Hepatic stellate cell (primary cell): ENCODE results near the gene TMEM184B.

Experiments
- DNase-seq: peaks from one replicate; pipeline ENCODE4 v3.0.0; 2011; ENCODE audit warnings: low spot score

Gene TMEM184B

DNA sequence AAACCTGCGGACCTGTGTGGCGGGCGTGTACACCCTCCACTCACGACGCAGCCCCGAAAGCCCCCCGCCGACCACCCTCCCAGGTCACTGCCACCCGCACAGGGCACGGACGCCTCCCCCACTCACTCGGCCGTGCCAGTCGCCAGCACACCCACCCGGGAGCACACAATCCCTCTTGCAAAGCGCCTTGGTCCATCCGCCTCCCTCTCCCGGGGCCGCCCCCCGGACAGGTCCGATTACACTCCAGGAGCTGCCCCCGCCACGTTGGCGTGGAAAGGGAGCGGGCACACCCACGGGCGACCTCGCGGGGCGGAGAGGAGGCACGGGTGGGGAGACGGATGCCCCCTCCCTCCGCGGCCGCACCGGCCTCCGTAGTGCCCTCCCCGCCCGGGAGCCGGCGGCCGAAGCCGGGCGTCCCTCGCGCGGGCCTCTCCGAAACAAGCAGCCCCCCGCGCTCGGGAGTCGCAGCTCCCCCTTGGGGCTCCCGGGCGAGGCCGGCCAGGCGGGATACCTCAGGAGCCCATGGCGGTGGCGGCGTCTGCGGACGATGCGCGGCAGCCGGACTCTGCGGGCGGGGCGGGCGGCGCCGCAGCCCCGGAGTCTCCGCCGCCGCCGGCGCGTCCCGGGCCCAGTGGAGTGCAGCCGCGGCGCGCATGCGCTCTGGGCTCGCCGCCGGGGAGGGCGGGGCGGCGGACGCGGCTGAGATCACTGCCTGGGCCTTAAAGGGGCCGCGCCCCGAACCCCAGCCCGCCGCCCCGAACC lies at the start of gene TMEM184B:
Gene TMEM184B, minus strand, starts transcription at position 638 of the 762 bp plus-strand sequence. CDS start 25,049 bp downstream, outside the sequence.
- DNase-seq: peak; percentile 93

DNA sequence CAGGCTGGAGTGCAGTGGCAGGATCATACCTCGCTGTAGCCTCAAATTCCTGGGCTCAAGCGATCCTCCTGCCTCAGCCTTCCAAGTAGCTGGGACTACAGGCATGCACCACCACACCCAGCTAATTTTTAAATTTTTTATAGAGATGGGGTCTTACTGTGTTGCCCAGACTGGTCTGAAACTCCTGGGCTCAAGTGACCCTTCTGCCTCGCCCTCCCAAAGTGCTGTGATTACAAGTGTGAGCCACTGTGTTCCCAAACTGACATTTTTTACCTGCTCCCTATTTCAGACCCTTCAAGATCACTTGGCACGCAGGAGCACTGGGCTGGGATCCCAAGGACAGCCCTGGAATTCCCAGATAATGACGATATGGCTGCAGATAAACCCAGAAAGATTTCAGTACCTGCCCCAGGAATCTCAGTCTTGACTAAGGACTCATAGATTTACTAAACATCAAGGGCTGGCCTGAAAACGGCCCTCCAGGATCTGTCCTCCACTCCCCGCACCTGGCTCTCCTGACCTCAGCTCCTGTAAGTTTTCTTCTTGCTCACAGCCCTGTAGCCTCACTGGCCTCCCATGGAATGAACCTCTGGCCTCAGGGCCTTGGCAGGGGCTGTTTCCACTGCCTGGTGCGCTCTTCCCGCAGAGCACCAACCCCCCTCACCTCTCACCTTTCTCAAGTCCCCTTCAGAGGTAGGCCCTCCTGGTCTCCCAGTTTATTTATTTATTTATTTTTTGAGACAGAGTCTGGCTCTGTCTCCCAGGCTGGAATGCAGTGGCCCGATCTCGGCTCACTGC lies 48.0 kb upstream of the TMEM184B start:
- DNase-seq: no peak

DNA sequence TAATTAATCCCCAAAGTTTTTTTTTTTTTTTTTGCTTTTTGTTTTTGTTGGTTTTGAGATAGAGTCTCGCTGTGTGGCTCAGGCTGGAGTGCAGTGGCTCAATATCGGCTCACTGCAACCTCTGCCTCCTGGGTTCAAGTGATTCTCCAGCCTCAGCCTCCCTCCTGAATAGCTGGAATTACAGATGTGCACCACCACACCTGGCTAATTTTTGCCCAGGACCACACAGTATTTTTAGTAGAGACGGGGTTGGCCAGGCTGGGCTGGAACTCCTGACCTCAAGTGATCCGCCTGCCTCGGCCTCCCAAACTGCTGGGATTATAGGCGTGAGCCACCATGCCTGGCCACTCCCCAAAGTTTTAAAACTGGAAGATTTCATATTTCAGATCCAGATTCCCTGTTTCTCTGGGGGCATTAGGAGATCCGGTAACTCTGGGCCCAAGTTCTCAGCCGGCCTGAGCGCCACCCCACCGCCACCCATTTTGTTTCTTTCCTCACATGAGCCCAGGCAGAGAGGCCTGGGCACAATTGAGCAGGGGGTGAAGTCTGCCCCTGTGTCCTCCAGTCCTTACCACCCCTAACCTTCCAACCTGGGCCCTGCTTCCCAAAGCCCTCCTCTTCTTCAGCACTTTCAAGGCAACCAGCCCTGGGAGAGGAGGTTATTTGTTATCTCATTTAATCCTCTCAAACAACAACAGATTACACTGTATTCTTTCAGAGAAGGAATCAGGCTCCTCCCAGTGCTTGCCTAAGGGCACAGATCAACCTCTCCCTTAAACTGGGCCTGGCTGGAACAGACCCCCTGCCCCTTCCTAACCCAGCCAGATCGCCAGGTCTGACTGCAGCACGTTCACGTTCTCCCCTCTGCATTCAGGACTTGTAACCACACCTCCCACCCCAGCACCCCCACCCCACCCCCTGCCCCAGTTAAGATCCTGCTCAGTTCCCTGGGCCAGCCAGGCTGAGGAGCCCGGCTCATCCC lies 46.3 kb upstream of the TMEM184B start:
- no peak for DNase-seq

DNA sequence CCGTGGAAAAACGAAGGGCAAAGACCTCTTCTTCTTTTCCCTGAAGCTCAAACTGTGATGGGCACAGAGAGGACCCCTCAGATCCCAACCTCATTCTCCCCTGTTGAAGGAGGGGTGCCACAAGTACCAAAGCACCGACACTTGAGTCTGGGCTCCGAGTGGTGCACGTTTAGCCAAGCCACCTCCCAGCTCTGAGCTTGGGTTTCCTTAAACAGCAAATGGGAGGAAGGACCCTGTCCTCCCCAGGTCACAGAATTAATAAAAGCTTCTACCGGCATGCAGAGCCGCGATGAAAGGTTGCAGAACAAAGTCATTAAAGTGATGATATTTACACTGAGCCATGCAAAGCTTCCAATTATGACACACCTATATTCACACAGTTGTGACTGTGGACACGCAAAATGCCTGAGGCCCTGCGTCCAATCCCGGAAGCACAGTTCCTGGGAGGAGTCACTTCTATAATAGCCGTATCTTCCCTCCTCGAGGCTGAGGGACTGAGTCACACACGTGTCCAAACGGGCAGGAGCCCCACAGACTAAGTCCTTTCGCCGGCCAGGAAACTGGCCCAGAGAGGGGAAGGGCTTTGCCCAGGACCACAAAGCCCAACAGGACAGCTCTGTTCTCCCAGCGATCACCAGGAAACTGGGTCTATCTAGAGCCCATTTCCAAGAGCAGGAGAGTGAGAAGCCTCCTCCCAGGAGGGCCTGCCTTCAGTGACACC lies 45.3 kb upstream of the TMEM184B start:
- peak; percentile 97 for DNase-seq

DNA sequence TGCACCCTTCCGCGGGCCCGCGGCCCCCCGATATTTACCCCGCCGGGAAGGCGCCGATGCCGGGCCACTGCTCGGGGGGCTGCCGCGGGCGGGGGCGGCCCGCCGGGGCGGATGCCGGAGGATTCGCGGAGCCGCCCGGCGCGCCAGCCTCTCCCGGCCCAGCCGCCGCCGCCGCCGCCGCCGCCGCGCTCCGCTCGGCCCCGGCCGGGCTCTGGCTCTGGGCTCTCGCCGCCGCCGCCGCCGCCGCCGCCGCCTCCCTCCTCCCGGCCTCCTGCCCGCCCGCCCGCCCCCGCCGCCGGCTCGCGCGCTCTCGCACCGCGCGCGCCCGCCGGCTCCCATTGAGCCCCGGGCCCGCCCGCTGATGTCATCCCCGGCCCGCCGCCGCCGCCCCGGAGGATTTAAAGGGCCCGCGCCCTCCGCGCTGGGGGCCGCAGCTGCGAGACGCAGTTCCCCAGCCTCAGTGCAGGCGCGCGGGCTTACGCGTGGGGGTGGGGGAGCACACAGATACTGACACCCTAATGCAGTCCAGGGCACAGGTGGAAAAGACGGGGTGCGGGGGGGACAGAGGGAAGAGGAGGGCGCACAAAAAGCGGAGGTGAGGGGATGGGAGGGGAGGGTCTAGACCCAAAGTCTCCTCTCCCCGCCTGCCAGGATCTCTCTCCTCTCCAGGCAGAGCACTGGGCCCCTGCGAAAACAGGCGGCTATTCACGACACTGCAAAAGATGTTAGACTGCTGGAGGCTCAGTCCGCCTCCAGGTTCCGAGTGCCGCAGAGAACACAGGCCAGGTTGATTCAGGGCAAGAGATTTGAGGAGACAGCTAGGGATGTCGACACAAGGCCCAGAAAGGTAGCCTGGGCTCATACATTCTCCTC lies 44.5 kb upstream of the TMEM184B start, which contains the start of gene CSNK1E:
Gene CSNK1E, minus strand, starts transcription at position 312 of the 873 bp plus-strand sequence. CDS start 3,276 bp downstream, outside the sequence.
- DNase-seq: peak; percentile 87

DNA sequence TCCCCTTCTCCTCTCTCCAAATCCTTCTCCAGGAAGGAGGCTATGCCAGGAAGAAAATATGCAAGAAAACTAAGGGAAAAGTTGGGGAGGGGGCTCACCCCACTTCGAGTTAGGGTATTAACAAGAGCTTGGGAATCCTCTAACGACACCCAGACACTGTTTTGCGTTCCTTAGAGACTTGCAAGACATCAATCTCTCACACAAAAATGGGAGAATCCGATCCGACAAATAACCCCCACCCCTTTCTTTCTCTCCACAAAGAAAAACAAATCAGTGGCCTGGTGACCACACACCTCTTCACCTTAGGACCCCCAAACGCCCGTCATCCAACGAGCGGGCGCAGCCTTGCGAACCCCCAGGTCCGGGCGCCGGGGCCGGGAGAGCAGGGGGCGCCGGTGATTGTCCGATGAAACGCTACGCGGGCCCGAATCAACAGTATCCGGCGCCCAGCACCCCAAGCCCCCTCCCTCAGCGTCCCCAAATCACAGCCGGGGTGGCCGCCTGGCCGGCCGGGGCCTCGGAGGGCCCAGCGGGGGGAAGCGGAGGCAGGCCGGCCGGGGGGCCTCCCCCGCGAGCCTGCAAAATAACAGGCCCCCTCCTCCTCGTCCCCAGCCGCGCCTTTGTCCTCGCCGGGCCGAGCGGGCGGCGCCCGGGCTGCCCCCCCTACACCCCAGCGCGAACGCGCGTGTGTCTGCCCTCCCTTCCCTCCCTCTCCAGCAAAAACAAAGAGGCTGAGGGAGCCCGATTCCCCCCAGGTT lies 43.7 kb upstream of the TMEM184B start:
- peak; percentile 76 for DNase-seq

DNA sequence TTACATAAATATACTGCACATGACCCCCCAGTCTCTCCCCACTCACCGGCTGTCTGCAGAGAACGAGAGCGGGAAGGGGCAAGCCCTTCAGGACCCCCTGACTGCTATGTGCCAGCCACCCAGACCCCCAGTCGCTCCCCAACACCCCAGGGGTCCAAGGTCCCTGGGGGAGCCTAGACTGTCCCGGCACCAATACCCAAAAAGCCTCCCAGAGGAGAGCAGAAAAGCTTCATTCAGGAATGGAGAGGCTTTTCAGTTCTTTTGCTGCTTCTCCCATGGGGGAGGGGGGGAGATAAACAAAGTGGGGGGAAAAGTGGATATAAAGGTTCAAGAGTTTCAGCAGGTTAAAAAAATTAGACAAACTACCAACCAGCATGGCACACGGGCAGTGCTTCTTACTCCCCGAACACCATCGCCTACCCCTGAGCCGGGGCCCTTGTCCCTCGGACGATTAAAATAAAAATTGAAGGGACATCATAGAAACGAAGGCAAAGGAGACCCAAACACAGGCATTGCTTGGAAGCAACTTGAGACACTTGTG lies 43.1 kb upstream of the TMEM184B start:
- no peak for DNase-seq

DNA sequence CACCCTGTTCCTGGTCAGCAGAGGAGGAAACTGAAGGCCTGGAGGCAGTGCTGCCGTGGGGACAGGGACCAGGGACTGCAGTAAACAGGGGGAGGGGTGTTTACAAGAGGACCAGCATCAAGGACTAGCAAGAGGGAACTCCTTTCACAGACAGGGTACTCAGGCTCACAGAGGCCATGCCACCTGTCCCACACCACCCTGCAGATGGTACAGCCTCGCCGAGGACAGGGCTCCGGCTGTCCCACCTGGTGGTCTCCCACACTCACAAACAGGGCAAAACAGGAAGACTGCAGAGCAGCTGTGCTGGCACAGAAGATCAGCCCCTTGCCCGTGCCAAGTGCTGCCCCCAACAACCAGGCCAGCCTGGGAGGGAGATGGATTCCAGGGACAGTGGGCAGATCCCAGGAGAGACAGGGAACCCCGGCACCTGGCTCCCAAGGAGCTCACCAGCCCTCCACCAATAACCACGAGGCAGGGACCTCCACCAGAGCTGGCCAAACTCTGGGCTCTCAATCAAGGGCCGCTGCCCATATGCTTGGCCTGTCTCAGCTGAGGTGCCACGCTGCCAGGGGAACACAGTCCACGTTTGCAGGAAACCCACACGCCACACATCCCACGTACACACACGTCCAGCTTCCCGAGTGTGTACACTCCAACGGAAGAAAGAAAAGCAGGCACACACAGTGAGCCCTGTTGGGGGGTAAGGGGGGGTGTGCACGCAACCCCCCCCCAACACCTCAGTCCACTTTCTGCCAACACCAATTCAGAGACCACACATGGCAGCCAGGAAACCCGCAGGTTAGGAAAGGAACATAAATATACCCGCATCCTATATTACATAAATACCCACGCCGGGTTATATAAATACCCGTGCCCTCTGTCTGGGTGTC lies 42.4 kb upstream of the TMEM184B start:
- DNase-seq: no peak

DNA sequence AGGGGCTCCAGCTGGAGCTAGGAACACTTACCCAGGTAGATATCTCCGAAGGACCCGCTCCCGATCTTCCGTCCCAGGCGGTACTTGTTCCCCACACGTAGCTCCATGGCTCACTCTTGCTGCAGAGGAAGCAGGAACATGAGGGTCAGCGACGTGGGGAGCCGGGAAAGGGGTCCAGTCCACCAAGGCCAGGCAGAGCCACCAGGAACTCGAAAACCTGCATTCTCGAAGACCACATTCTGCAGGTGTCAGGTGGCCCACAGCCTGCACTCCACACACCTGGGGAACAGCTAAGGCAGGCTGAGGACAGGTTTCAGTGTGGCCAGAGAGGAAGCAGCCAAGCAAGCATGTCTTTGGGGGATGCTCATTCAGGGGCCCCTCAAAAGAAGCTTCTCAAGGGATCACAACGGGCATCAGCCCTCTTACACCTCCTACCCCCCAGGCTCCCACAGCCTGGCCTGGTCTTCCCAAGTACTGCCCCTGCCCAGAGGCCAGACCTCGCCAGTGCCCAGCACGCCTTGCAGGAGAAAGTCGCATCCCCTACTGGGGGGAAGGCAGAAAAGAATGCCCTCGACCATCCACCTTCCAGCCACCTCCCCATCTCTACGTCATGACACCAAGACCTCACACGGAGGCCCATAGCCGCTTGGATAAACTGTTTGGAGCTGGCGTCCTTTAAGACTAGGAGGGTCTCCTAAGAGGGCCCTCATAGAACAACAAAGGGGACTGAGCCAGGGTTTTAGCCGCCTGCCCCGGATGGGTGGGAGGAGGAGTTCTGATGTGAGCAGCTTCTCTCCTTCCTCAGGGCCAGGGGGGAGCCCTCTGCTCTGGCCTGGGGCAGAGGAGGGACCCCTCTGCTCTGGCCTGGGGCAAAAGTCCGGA lies 41.5 kb upstream of the TMEM184B start:
- DNase-seq: no peak

DNA sequence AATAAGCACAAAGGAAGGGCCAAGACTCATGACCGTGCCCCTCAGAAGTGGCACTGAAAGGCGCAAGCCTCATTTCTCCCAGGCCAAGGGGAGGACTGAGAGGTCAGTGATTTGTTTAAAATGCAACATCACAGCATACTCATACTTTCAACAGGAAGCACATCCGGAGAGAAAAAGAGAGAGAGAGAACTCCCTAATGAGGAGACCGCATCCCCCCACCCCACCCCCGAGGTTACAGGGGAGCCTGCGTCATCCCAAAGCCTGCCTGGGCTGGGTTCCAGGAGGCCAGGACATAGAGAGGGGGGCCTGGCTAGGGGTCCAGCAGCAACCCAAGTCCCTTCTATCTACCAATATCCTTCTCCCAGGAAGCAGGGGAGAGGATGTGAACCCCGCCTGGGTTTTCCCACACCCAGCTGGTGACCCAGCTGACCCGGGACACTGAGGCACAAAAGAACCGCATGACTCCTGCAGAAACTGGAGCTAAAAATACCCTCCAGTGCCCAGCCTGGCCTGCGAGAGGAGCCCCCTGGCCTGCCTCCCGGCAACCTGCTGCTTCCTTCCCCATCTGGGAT lies 40.7 kb upstream of the TMEM184B start:
- peak; percentile 85 for DNase-seq

DNA sequence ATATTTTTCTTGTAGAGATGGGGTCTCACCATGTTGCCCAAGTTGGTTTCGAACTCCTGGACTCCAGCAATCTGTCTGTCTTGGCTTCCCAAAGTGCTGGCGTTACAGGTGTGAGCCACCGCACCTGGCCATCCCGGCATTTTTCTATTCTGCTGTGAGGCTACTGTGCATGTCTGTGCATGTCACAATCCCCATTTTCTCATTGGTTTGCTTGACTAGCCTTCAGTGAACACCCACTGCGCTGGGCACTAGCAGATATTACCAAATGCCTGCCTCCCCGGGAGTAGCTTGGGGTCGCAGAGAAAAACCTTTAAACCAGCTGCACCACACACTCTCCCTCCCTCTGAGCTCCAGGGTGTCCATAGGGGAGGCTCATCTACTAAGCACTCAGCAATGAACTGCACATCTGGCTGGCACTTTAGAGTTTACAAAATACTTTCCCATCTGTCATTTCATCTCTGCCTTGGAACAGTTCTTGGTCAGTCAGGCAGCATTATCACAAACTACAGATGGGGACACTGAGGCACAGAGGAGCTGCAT lies 39.5 kb upstream of the TMEM184B start:
- no peak for DNase-seq

DNA sequence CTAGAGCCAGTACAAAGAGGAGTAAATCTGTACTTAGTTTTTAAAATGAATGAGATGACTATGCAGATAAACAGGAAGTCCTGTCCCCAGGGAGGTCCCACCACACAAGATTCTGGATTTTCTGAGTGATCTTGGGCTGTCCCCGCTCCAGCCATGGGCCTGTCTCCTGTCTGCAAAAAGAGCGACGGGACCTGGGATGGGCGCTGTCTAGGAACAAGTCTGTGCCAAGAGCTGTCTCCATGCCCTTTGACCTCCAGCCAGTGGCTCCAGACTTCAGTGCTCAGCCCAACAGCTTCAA lies 38.5 kb upstream of the TMEM184B start:
- no peak for DNase-seq

DNA sequence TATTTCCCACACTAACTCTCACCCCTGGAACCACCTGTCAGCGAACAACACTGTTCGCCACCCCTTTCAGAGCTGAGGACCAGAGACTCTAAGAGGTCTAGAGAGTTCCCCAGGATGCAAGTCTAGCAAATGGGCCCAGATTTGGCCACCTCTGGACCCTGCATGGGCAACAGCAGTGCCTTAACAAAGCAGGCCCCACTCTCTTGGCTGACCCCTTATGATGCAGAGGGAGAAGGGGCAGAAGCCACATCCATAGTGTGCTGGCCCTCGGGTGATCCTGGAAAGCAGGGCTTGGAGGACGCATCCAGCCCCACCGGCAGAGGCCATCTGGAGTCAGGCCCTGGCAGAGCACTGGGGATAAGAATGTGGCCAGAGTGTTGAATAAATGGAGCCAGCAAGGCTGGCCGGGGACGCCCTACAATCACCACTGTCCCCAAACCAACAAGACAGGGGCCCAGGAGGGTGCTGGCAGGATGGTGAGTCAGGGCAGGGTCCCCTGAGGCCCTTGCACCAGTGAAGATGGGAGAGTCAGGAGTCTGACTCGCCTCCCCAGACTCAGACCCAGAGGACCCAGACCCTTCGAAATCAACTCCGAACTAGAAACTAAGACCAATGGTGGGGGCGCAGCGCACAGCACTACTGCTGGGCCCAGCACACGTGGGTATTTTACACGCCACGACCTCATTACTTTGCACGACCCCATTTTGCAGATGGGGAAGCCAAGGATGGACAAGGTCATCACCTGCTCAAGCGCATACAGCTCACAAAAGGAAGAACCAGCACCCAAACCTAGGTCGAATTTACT lies 37.9 kb upstream of the TMEM184B start:
- no peak for DNase-seq

DNA sequence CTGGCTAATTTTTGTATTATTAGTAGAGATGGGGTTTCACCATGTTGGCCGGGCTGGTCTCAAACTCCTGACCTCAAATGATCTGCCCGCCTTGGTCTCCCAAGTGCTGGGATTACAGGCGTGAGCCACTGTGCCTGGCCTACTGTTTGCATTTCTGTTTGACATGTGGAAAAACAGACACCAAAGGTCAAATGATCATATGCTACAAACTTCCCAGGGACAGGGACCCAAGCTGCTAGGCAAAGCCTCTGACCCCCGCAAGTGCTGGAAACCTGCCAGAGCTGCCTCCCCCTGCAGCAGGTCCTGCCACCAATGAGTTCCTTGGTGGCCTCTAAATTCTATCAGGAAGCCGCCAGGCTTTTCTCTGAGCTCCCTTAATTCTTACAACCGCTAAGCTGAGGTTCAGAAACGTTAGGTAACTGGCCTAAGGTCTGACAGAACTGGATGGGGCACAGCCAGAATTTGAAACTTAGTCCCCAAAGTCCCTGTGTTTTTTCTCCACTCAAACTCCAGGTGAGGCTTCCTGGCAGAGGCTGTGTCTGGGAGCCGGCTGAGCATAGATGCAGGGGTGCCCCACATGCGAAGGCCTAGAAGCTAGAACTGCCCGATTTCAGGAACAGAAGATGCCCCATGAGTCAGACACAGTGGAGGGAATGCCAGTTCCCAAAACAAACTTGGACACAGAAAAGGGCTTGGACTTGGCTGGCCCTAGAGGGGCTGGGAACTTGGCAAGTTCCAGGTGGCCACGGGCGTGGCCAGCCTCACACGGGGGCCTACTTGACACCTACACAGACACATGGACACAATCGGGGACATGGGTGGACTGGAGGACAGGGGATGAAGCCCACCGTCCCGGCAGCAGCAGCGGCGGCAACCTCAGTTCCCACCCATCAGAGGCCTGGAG lies 37.1 kb upstream of the TMEM184B start:
- no peak for DNase-seq
